Type B pancreatic cell (in vitro differentiated cells): Measurements from ENCODE around the gene SEC14L5. TPM values are rescaled to one million over a fixed set of nuclear protein-coding genes. Genes with fewer than 3 reads are reported as not detected.
A peak's percentile ranks its signal among the peaks of the same experiment; 100 is the strongest.

Experiments used
- DNase-seq: peaks from one replicate; pipeline ENCODE4 v3.0.0; 2021; ENCODE audit warnings: mixed read lengths; ENCODE audit not compliant: unreplicated experiment; ENCODE audit errors: extremely low spot score
- H3K27ac Mint-ChIP-seq: 2 replicates; pipeline ENCODE4 v1.8.0; 2021; ENCODE audit warnings: mild to moderate bottlenecking, mixed read lengths
- H3K27me3 Mint-ChIP-seq: 2 replicates; pipeline ENCODE4 v1.8.0; 2021; ENCODE audit warnings: mixed read lengths
- H3K36me3 Mint-ChIP-seq: 2 replicates; pipeline ENCODE4 v1.8.0; 2021; ENCODE audit warnings: mixed read lengths
- H3K4me1 Mint-ChIP-seq: one replicate; pipeline ENCODE4 v1.8.0; 2021; ENCODE audit warnings: mixed read lengths; ENCODE audit not compliant: unreplicated experiment
- H3K4me3 Mint-ChIP-seq: 2 replicates; pipeline ENCODE4 v1.8.0; 2021; ENCODE audit warnings: mild to moderate bottlenecking, mixed read lengths
- H3K9me3 Mint-ChIP-seq: 2 replicates; pipeline ENCODE4 v1.8.0; 2021; ENCODE audit warnings: mixed read lengths
- total RNA-seq: library from RNA; stranded (reverse); gene quantifications from 2 replicates; pipeline ENCODE4 v1.2.1, GENCODE V29; 2021; ENCODE audit warnings: low replicate concordance
- TF ChIP-seq, protein P1 (sequence below): fragments of 200-600 bp; sonication (generic); conservative IDR thresholded peaks from 2 replicates; pipeline ENCODE4 v1.5.0; 2021; ENCODE audit warnings: antibody characterized with exemption, mild to moderate bottlenecking

The SEC14L5 gene
- total RNA-seq, 1 donor from 2014 or later, result 0.92 TPM

DNA sequence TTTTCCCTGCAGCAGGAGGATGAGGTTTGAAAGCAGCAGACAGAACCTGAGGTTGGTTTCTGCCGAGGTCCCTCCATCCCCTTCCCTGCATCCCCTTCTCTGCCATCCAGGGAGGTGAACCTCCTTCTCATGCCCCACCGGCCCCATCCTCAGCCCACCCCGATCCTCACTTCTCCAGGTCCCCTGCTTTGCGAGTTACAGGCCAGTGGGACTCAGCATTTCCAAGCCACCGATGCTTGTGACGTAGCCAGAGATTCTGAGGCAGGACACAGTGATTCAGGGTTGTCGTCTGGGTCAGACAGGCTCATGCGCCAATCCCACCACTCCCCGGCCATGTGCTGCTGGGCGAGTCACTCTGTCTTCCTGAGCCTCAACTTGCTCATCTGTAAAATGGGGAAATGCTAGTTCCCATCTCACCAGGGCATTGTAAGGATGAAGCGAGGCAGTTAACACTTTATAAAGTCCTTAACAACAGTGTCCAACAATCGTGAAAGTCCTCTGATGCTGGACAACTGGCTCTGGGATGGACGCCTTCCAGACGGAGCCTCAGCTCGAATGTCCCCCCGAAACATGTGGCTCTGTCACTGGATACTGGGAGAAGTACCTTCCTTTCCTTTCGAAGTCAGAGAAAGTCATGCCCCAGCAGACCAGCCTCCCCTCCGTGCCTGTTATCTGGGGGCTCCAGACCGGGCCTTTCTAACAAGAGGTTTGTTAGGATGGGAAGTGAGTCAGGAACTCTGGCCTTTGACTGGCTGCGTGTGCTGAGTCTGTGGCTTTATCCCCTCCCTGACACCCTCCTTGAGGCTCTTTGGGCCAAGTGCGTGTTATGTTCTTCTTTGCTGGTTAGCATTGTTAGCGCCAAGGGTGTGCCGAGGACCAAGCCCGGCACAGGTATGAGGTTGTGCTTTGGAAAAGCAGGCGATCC is 21.9 kb downstream of the SEC14L5 start:
- no peak for DNase-seq
- no peaks in the 10 kb centered on the region for H3K4me1 Mint-ChIP-seq
- no peaks in the 10 kb centered on the region for H3K9me3 Mint-ChIP-seq
- no peaks in the 10 kb centered on the region for H3K36me3 Mint-ChIP-seq
- H3K4me3 Mint-ChIP-seq, result no peak overlapping the region
- H3K27me3 Mint-ChIP-seq, result peaks cover 18% of the 10 kb centered on the region
- TF ChIP-seq, protein P1, sequence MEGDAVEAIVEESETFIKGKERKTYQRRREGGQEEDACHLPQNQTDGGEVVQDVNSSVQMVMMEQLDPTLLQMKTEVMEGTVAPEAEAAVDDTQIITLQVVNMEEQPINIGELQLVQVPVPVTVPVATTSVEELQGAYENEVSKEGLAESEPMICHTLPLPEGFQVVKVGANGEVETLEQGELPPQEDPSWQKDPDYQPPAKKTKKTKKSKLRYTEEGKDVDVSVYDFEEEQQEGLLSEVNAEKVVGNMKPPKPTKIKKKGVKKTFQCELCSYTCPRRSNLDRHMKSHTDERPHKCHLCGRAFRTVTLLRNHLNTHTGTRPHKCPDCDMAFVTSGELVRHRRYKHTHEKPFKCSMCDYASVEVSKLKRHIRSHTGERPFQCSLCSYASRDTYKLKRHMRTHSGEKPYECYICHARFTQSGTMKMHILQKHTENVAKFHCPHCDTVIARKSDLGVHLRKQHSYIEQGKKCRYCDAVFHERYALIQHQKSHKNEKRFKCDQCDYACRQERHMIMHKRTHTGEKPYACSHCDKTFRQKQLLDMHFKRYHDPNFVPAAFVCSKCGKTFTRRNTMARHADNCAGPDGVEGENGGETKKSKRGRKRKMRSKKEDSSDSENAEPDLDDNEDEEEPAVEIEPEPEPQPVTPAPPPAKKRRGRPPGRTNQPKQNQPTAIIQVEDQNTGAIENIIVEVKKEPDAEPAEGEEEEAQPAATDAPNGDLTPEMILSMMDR, result no peak
- no peak overlapping the region for H3K27ac Mint-ChIP-seq

DNA sequence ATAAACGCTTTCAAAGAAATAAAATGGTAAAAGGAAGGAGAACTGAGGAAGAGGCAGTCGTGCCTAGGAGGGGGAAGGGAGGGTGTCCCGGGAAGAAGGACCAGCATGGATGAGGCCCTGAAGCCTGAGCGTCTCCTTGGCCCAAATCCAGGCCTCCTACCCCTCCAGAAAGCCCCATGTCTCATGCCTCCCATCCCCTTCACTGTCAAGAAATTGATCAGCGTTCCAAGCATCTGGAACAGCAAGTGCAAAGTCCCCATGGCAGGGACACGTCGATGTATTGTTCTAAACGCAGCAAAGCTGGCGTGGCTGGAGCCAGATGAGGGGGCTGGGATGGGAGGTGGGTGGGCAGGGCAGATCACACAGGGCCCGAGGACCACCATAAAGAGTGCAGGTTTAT is 22.6 kb downstream of the SEC14L5 start:
- H3K4me3 Mint-ChIP-seq, result no peak overlapping the region
- no peak for DNase-seq
- H3K36me3 Mint-ChIP-seq, result no peaks in the 10 kb centered on the region
- peaks cover 22% of the 10 kb centered on the region for H3K27me3 Mint-ChIP-seq
- H3K9me3 Mint-ChIP-seq, result no peaks in the 10 kb centered on the region
- no peaks in the 10 kb centered on the region for H3K4me1 Mint-ChIP-seq
- TF ChIP-seq, protein P1, result no peak
- H3K27ac Mint-ChIP-seq, result no peak overlapping the region

DNA sequence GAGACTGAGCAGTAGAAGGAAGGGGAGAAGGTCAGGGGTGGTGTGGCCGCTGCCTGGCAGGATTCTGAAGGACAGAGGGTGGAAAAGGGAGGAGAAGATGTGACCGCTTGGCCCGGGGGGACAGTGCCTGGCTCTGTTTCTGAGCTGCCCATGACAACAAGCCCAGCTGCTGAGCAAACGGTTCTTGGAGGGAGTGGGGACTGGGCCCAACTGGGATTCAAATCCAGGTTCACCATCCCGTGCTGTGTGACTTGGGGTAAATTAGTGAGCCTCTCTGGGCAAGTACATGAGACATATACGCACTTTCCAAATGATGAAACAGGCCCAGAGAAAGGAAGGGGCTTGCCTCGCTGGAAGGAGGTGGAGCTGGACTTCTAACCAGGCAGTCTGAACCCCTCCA is 23.3 kb downstream of the SEC14L5 start:
- H3K4me1 Mint-ChIP-seq, result no peaks in the 10 kb centered on the region

DNA sequence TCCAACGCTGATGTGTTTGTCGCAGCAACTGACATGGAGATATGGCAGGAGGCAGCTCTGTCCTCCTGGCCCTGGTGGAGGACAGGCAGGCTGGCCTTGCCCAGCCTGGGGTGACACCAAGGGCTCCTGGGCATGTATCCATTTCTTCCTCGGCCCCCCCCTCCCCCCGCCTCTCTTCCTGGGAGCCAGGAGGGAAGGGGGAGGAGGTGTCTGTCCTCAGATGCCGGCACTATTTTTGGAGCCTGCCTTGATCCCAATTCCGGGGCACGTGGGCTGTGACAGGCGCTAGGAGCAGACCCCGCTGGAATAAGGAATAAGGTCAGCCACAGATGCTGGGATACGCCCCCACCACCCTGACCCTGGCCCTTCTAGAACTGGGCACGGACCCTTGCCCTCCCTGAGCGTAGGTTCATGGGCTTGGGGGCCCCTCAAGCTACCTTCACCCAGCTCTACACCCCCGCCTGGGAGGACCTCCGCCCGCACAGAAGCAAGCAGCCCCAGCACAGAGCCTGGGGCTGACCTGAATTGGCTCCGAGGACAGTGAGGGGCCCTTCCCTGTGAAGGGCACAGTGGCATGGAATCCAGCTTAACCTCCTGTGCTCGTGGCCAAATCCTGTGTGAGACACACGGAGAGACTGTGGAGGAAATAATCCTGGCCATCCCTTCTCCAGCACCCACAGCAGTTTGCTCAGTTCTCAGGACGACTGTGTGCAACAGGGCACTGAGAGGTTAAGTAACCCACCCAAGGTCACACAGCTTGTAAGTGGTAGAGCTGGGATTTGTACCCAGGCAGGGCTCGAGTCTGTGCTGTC is 24.1 kb downstream of the SEC14L5 start:
- H3K4me3 Mint-ChIP-seq, result no peak overlapping the region
- TF ChIP-seq, protein P1, result no peak
- no peak for DNase-seq
- H3K36me3 Mint-ChIP-seq, result no peaks in the 10 kb centered on the region
- H3K9me3 Mint-ChIP-seq, result no peaks in the 10 kb centered on the region
- no peaks in the 10 kb centered on the region for H3K4me1 Mint-ChIP-seq
- no peak overlapping the region for H3K27ac Mint-ChIP-seq
- H3K27me3 Mint-ChIP-seq, result peaks cover 38% of the 10 kb centered on the region

More for the DNA sequence above, 23.3 kb downstream of the SEC14L5 start:
- no peaks in the 10 kb centered on the region for H3K36me3 Mint-ChIP-seq
- no peak for DNase-seq
- H3K27ac Mint-ChIP-seq, result no peak overlapping the region
- H3K9me3 Mint-ChIP-seq, result no peaks in the 10 kb centered on the region
- H3K4me3 Mint-ChIP-seq, result no peak overlapping the region
- TF ChIP-seq, protein P1, result no peak
- H3K27me3 Mint-ChIP-seq, result peaks cover 30% of the 10 kb centered on the region

DNA sequence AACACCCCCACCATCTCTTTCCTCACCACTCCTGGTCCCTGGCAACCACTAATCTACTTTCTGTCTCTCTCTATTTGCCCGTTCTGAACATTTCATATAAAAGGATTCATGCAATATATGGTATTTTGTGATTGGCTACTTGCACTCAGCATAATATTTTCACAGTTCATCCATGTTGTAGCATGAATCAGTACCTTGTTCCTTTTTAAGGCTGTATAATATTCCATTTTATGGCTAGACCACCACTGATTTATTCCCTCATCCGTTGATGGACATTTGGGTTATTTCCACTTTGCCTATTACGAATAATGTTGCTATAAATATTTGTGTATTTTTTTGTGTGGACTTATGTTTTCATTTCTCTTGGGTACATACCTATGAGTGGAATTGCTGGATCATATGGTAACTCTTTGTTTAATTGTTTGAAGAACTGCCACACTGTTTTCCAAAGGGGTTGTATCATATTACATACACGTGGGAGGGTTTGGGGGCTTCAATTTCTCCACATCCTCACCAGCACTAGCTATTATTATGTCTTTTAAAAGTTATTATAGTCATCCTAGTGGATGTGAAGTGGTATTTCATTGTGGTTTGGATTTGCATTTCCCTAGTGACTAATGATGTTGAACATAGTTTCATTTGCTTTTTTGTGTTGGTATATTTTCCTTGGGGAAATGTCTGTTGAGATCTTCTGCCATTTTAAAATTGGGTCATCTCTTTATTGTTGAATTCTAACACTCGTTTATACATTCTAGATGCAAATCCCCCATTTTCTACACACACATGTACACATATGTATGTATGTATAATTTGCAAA is 26.3 kb downstream of the SEC14L5 start:
- H3K9me3 Mint-ChIP-seq, result no peaks in the 10 kb centered on the region
- H3K36me3 Mint-ChIP-seq, result no peaks in the 10 kb centered on the region
- TF ChIP-seq, protein P1, result peak; percentile 43
- H3K27me3 Mint-ChIP-seq, result peaks cover 53% of the 10 kb centered on the region
- no peak overlapping the region for H3K27ac Mint-ChIP-seq
- no peak for DNase-seq
- no peaks in the 10 kb centered on the region for H3K4me1 Mint-ChIP-seq
- no peak overlapping the region for H3K4me3 Mint-ChIP-seq
